Astrocyte of the cerebellum (primary cell): ENCODE results near the gene OR51T1.

Source experiments
- DNase-seq: peaks from one replicate; pipeline ENCODE4 v3.0.0-alpha.2; 2011; ENCODE audit warnings: low read depth
- H3K4me3 ChIP-seq: 2 replicates; pipeline ENCODE4 v1.5.1; 2011; ENCODE audit warnings: mild to moderate bottlenecking, low read depth, low read length, moderate library complexity
- in situ Hi-C: cut with HindIII; loops from 2 replicates; pipeline ENCODE4 v1.10.0; 2017; ENCODE audit warnings: low sequenced_read_pairs
- TF ChIP-seq, protein P1 (sequence below): IDR thresholded peaks from 2 replicates; pipeline ENCODE4 v1.5.1; 2012; ENCODE audit warnings: low read length, low read depth, moderate library complexity, mild to moderate bottlenecking; ENCODE audit errors: missing control alignments

Gene OR51T1

DNA sequence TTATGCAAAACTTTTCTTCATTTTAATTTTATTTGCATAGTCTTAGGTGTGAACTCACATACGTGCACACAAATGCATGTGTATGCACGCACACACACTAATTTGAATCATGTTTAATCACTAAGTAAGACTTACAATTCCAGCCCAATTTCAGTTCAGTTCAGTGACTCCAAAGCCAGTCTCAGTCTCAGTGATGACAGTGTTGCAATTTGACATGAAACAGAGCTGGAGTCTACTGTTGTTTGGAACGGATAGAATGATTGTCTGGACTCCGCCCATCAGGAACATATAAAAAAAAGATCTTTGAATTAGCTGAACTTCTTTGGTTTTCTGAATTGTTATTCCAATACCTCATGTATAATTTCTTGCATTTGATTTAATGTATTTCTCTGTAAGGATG lies 17.8 kb upstream of the OR51T1 start:
- no peak overlapping the region for H3K4me3 ChIP-seq
- no peak for DNase-seq
- in situ Hi-C loops, result no loop called here
- TF ChIP-seq, protein P1, sequence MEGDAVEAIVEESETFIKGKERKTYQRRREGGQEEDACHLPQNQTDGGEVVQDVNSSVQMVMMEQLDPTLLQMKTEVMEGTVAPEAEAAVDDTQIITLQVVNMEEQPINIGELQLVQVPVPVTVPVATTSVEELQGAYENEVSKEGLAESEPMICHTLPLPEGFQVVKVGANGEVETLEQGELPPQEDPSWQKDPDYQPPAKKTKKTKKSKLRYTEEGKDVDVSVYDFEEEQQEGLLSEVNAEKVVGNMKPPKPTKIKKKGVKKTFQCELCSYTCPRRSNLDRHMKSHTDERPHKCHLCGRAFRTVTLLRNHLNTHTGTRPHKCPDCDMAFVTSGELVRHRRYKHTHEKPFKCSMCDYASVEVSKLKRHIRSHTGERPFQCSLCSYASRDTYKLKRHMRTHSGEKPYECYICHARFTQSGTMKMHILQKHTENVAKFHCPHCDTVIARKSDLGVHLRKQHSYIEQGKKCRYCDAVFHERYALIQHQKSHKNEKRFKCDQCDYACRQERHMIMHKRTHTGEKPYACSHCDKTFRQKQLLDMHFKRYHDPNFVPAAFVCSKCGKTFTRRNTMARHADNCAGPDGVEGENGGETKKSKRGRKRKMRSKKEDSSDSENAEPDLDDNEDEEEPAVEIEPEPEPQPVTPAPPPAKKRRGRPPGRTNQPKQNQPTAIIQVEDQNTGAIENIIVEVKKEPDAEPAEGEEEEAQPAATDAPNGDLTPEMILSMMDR, result no peak

DNA sequence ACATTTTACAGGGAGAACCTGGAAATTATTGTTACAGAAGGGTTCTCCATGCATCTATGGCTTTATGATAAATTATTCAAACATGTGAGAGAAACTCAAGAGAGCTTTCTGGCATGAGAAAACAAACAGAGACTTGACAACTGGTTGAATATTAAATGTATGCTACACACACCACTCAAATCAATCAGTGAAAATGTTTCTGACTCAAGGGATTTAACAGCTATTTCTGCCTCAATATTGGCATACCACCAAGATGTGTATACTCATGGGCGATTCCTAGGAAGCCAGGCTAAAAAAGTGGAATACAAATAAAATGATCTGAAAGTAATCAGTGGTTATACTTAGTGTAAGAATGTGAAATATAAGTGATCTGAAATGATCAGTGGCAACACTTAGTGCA lies 15.8 kb upstream of the OR51T1 start:
- DNase-seq, result no peak
- TF ChIP-seq, protein P1, result no peak
- no peak overlapping the region for H3K4me3 ChIP-seq
- in situ Hi-C loops, result no loop called here

DNA sequence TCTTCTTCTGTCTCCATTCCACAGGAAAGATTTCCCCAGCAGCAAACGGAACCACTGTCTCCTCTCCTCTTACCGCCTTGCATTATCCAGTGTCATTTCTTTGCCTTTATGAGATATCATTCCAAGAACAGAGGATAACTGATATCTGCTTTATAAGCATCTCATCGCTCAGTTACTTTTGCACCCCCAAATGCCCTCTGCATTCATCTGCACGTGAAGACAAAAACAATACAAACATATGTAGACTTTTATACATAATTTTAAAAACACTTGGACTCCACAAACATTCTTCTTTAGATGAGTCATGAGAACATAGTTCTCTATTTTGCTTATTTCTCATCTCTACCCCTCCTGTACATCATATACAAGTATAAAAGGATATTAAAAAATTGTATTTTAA lies 512 bp upstream of the OR51T1 start:
- no peak for DNase-seq
- TF ChIP-seq, protein P1, result no peak
- in situ Hi-C loops, result no loop called here
- no peak overlapping the region for H3K4me3 ChIP-seq

DNA sequence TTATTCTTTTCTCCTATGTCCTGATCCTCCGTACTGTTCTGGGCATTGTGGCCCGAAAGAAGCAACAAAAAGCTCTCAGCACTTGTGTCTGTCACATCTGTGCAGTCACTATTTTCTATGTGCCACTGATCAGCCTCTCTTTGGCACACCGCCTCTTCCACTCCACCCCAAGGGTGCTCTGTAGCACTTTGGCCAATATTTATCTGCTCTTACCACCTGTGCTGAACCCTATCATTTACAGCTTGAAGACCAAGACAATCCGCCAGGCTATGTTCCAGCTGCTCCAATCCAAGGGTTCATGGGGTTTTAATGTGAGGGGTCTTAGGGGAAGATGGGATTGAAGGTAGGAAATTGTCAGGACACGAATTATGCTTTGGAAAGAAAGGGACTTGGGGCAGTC lies 843 bp downstream of the OR51T1 start:
- no peak overlapping the region for H3K4me3 ChIP-seq
- in situ Hi-C loops, result no loop called here
- TF ChIP-seq, protein P1, result no peak
- DNase-seq, result no peak

DNA sequence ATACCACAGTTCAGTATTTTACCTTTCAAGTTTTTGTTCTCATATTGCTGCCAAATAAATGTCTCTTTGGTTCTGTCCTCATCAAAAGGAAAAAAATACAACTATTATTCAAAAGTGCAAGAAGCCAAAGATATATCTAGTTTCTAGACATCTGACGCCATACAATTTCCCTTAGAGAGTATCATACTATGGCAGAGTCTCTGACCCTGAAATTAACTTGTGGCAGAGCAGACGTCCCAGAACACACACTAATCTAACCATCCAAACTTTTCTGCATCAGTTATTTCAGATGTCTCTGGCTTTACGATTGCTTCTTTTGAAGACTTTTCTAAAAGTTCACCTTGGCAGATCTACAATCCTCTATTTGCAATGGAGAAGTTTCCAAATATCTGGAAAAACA lies 2.7 kb downstream of the OR51T1 start:
- TF ChIP-seq, protein P1, result no peak
- H3K4me3 ChIP-seq, result no peak overlapping the region
- DNase-seq, result peak; percentile 75
- in situ Hi-C loops, result no loop called here

DNA sequence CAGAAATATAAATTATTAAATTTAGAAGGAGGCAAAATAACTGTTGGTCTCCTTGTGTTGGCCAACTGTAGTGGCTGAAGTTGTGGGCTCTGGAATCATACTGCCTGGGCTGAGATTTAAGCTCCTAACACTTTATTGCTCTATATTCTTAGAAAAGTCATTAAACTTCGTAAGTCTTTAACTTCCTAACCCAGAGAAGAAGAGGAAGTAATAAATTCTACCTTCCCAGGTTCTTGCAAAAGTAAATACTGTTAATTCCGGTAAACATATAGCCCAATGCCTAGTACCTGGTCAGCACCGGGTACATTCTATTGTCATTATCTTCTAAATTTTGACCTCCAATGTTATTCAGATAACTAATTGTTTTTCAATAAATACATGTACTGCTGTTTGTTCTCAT lies 4.5 kb downstream of the OR51T1 start:
- TF ChIP-seq, protein P1, result no peak
- DNase-seq, result no peak
- in situ Hi-C loops, result no loop called here
- no peak overlapping the region for H3K4me3 ChIP-seq

DNA sequence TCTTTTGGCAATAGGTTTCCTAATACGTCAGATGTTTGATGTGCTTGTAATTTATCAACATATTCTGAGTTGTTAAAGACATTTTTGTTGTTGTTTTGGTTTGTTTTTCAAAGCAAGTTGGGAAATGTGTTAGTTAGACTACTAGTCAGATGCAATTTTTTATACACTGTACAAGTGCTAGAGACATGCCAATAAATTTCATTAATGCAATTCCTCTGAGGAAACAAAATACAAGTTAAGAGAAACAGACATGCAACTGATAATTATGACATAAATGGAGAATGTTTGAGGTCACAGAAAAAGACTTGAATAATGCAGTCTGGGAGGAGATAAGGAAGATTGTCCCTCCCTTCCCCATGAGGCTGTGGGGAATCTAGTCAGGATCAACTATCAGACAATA lies 5.9 kb downstream of the OR51T1 start:
- TF ChIP-seq, protein P1, result no peak
- in situ Hi-C loops, result no loop called here
- no peak overlapping the region for H3K4me3 ChIP-seq
- no peak for DNase-seq
